H9 (cell line): ENCODE data around the gene GAR1. TPM values are rescaled to one million over a fixed set of nuclear protein-coding genes. Genes with fewer than 3 reads are reported as not detected.

Experiments used
- DNase-seq: peaks from one replicate; pipeline ENCODE4 v3.0.0-alpha.2; 2017
- H2AFZ ChIP-seq: one replicate; pipeline ENCODE4 v1.6.1; 2013; ENCODE audit warnings: mild to moderate bottlenecking, low read length, control low read depth, moderate library complexity
- H2AK5ac ChIP-seq: 2 replicates; pipeline ENCODE4 v1.6.1; 2013; ENCODE audit warnings: low read length, control low read depth, mixed read lengths; ENCODE audit not compliant: insufficient read length
- H2BK120ac ChIP-seq: one replicate; pipeline ENCODE4 v1.6.1; 2013; ENCODE audit warnings: low read depth, mild to moderate bottlenecking, low read length, control low read depth, inconsistent platforms; ENCODE audit not compliant: poor library complexity, severe bottlenecking
- H2BK12ac ChIP-seq: 2 replicates; pipeline ENCODE4 v1.6.1; 2013; ENCODE audit warnings: low read length, control low read depth, mixed read lengths, low read depth; ENCODE audit not compliant: insufficient read length
- H2BK15ac ChIP-seq: 2 replicates; pipeline ENCODE4 v1.6.1; 2013; ENCODE audit warnings: low read depth, low read length, control low read depth
- H2BK20ac ChIP-seq: one replicate; pipeline ENCODE4 v1.6.1; 2013; ENCODE audit warnings: low read depth, mild to moderate bottlenecking, low read length, control low read depth, inconsistent platforms; ENCODE audit not compliant: poor library complexity, severe bottlenecking
- H2BK5ac ChIP-seq: 2 replicates; pipeline ENCODE4 v1.6.1; 2013; ENCODE audit warnings: low read length, control low read depth, mixed read lengths; ENCODE audit not compliant: insufficient read length
- H3K14ac ChIP-seq: 2 replicates; pipeline ENCODE4 v1.6.1; 2013; ENCODE audit warnings: low read length, control low read depth; ENCODE audit not compliant: insufficient read depth
- H3K18ac ChIP-seq: 2 replicates; pipeline ENCODE4 v1.6.1; 2013; ENCODE audit warnings: low read depth, mild to moderate bottlenecking, mixed read lengths, low read length, control low read depth; ENCODE audit not compliant: insufficient read length
- H3K23ac ChIP-seq: 2 replicates; pipeline ENCODE4 v1.6.1; 2013; ENCODE audit warnings: low read length, control low read depth, mixed read lengths, low read depth; ENCODE audit not compliant: insufficient read length
- H3K23me2 ChIP-seq: 2 replicates; pipeline ENCODE4 v1.6.1; 2013; ENCODE audit warnings: low read depth, mild to moderate bottlenecking, mixed read lengths, low read length, control low read depth; ENCODE audit not compliant: insufficient read length, poor library complexity, severe bottlenecking
- H3K27ac ChIP-seq: 2 replicates; pipeline ENCODE4 v1.5.1; 2013; ENCODE audit warnings: low read length, control low read depth, mixed read lengths, low read depth; ENCODE audit not compliant: insufficient read length
- H3K27me3 ChIP-seq: 2 replicates; pipeline ENCODE4 v1.6.1; 2013; ENCODE audit warnings: low read length, control low read depth, inconsistent platforms; ENCODE audit not compliant: insufficient read depth
- H3K4ac ChIP-seq: 2 replicates; pipeline ENCODE4 v1.6.1; 2013; ENCODE audit warnings: low read depth, mild to moderate bottlenecking, control low read depth, inconsistent platforms, low read length, moderate library complexity
- H3K4me1 ChIP-seq: 2 replicates; pipeline ENCODE4 v1.6.1; 2013; ENCODE audit warnings: low read length, control low read depth, inconsistent platforms; ENCODE audit not compliant: insufficient read depth
- H3K4me2 ChIP-seq: 2 replicates; pipeline ENCODE4 v1.6.1; 2013; ENCODE audit warnings: low read length, control low read depth, mixed read lengths; ENCODE audit not compliant: insufficient read length, insufficient read depth
- H3K56ac ChIP-seq: 2 replicates; pipeline ENCODE4 v1.6.1; 2013; ENCODE audit warnings: low read depth, mild to moderate bottlenecking, mixed read lengths, low read length, control low read depth; ENCODE audit not compliant: insufficient read length
- H3K79me1 ChIP-seq: 2 replicates; pipeline ENCODE4 v1.6.1; 2013; ENCODE audit warnings: low read depth, mild to moderate bottlenecking, moderate library complexity, low read length, control low read depth, inconsistent platforms; ENCODE audit not compliant: insufficient read depth, poor library complexity, severe bottlenecking
- H3K79me2 ChIP-seq: 2 replicates; pipeline ENCODE4 v1.6.1; 2013; ENCODE audit warnings: low read length, control low read depth, inconsistent platforms; ENCODE audit not compliant: insufficient read depth
- H3K9ac ChIP-seq: 2 replicates; pipeline ENCODE4 v1.6.1; 2013; ENCODE audit warnings: low read length, control low read depth, mixed read lengths; ENCODE audit not compliant: insufficient read length; ENCODE audit errors: extremely low read depth
- H3K9me3 ChIP-seq: one replicate; pipeline ENCODE4 v1.6.1; 2013; ENCODE audit warnings: low read depth, low read length, inconsistent platforms; ENCODE audit not compliant: control insufficient read depth
- H3T11ph ChIP-seq: one replicate; pipeline ENCODE4 v1.6.1; 2013; ENCODE audit warnings: mild to moderate bottlenecking, low read length, control low read depth, inconsistent platforms
- H4K20me1 ChIP-seq: one replicate; pipeline ENCODE4 v1.6.1; 2013; ENCODE audit not compliant: control insufficient read depth, insufficient read length, insufficient read depth
- H4K5ac ChIP-seq: 2 replicates; pipeline ENCODE4 v1.6.1; 2013; ENCODE audit warnings: low read depth, mild to moderate bottlenecking, mixed read lengths, low read length, control low read depth; ENCODE audit not compliant: insufficient read length
- H4K8ac ChIP-seq: replicated peaks from 2 replicates; pipeline ENCODE4 v1.6.1; 2013; ENCODE audit warnings: low read length, control low read depth, mixed read lengths, low read depth; ENCODE audit not compliant: insufficient read length
- H4K91ac ChIP-seq: 2 replicates; pipeline ENCODE4 v1.6.1; 2013; ENCODE audit warnings: low read depth, mild to moderate bottlenecking, moderate library complexity, mixed read lengths, low read length, control low read depth; ENCODE audit not compliant: insufficient read length
- H3K27ac Mint-ChIP-seq, 3 experiments: 2 replicates in 2 of 3; 3 replicates in 1 of 3; pipeline ENCODE4 v1.8.0; 2020 to 2021; ENCODE audit warnings: mixed read lengths in 3 of 3, mild to moderate bottlenecking in 1 of 3, moderate library complexity in 1 of 3
- H3K27me3 Mint-ChIP-seq: 2 replicates; pipeline ENCODE4 v1.8.0; 2021; ENCODE audit warnings: low read depth, mild to moderate bottlenecking, moderate library complexity, mixed read lengths
- H3K36me3 Mint-ChIP-seq, 3 experiments: 2 replicates in 2 of 3; 3 replicates in 1 of 3; pipeline ENCODE4 v1.8.0; 2020 to 2021; ENCODE audit warnings: low read depth in 3 of 3, mixed read lengths in 3 of 3; ENCODE audit not compliant: insufficient read depth in 1 of 3
- H3K4me1 Mint-ChIP-seq, 2 experiments: 2 replicates each; pipeline ENCODE4 v1.8.0; 2020; ENCODE audit warnings: mixed read lengths in 2 of 2
- H3K4me3 Mint-ChIP-seq, 2 experiments: 2 replicates in 1 of 2; 3 replicates in 1 of 2; pipeline ENCODE4 v1.8.0; 2020 to 2021; ENCODE audit warnings: mild to moderate bottlenecking in 2 of 2, mixed read lengths in 2 of 2, moderate library complexity in 1 of 2
- H3K9me3 Mint-ChIP-seq, 2 experiments: 2 replicates in 1 of 2; 3 replicates in 1 of 2; pipeline ENCODE4 v1.8.0; 2020; ENCODE audit warnings: mild to moderate bottlenecking in 2 of 2, mixed read lengths in 2 of 2, moderate library complexity in 1 of 2
- WGBS: extraction: QIAGEN DNeasy Blood & Tissue Kit; methylation state at CpG from one replicate; pipeline ENCODE4 v1.1.7; 2013; ENCODE audit warnings: missing lambda C conversion rate, low lambda C conversion rate, mixed read lengths; ENCODE audit not compliant: insufficient read length; ENCODE audit errors: extremely low coverage; 5-methylcytosine and 5-hydroxymethylcytosine counted together
- total RNA-seq: library from RNA; stranded (reverse); gene quantifications from 2 replicates; pipeline ENCODE4 v1.2.1, GENCODE V29; 2021
- TF ChIP-seq, protein P1 (sequence below): fragments of 200-600 bp; sonication (generic); conservative IDR thresholded peaks from 3 replicates; pipeline ENCODE4 v1.8.0; 2021; ENCODE audit warnings: antibody characterized with exemption, mild to moderate bottlenecking

Gene GAR1
- total RNA-seq, 1 experiment from 2014 or later = 45.3 TPM

DNA sequence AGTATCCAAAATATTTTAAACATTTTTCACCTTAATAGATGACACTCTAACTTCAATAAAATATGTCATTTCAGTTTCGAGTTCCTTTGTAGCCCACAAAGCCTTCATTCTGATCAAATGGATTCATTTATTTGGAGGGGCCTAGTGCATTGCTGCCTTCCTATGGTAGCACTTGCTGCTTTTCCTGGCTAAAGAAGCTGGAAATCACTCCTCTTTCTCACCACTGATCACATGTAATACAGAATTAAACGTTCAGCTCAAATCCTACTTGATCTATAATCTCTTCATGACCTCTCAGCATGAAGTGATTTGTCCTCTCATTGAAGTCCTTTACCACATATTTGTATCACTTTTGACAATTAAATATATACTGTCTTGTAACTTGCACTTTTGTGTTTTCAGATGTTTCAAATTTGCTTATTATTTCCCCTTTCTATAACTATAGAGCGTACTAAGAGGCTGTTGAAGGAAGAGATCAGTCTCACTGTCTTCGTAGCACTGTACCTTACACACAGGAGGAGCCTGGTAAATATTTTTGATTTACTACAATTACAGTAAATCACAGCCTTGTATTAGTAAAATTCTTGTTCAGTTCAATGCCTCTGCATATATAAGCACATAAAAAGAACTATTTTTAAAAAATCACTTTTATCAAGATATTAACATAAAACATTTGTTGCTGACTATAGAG is 14.3 kb upstream of the GAR1 start:
- DNase-seq = no peak
- no peak overlapping the region for H4K5ac ChIP-seq
- H3K79me2 ChIP-seq = no peaks in the 10 kb centered on the region
- Mint-ChIP-seq H3K36me3 (no peaks in the 10 kb centered on the region; a peak in 1 of 7 replicates), H3K27me3 (no peaks in the 10 kb centered on the region), H3K27ac (no peak overlapping the region), H3K4me3 (no peak overlapping the region), H3K9me3 (peaks cover 3 to 5% of the 10 kb centered on the region in 2 experiments; a peak in 4 of 5 replicates), H3K4me1 (no peaks in the 10 kb centered on the region)
- WGBS = no CpG with 5 or more reads among the region's 4 CpGs
- H3K27me3 ChIP-seq = no peaks in the 10 kb centered on the region
- H2AK5ac ChIP-seq = no peak overlapping the region
- no peaks in the 10 kb centered on the region for H3K23me2 ChIP-seq
- H3K9me3 ChIP-seq = no peaks in the 10 kb centered on the region
- H3T11ph ChIP-seq = no peak overlapping the region
- H3K4me1 ChIP-seq = no peaks in the 10 kb centered on the region
- H2BK20ac ChIP-seq = no peak overlapping the region
- no peak overlapping the region for H4K91ac ChIP-seq
- no peaks in the 10 kb centered on the region for H3K79me1 ChIP-seq
- TF ChIP-seq, protein P1, sequence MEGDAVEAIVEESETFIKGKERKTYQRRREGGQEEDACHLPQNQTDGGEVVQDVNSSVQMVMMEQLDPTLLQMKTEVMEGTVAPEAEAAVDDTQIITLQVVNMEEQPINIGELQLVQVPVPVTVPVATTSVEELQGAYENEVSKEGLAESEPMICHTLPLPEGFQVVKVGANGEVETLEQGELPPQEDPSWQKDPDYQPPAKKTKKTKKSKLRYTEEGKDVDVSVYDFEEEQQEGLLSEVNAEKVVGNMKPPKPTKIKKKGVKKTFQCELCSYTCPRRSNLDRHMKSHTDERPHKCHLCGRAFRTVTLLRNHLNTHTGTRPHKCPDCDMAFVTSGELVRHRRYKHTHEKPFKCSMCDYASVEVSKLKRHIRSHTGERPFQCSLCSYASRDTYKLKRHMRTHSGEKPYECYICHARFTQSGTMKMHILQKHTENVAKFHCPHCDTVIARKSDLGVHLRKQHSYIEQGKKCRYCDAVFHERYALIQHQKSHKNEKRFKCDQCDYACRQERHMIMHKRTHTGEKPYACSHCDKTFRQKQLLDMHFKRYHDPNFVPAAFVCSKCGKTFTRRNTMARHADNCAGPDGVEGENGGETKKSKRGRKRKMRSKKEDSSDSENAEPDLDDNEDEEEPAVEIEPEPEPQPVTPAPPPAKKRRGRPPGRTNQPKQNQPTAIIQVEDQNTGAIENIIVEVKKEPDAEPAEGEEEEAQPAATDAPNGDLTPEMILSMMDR = no peak
- H2BK120ac ChIP-seq = no peak overlapping the region
- no peak overlapping the region for H2BK15ac ChIP-seq
- H3K9ac ChIP-seq = no peak overlapping the region
- no peak overlapping the region for H3K27ac ChIP-seq
- no peak overlapping the region for H4K8ac ChIP-seq
- H3K4ac ChIP-seq = no peak overlapping the region
- H4K20me1 ChIP-seq = no peaks in the 10 kb centered on the region
- no peak overlapping the region for H2BK12ac ChIP-seq
- H2AFZ ChIP-seq = no peak overlapping the region
- no peak overlapping the region for H3K56ac ChIP-seq
- no peak overlapping the region for H2BK5ac ChIP-seq
- H3K14ac ChIP-seq = no peak overlapping the region
- no peak overlapping the region for H3K18ac ChIP-seq
- H3K4me2 ChIP-seq = no peak overlapping the region
- H3K23ac ChIP-seq = no peak overlapping the region
